Measurements from ENCODE around the gene RNF182. TPM values are rescaled to one million over a fixed set of nuclear protein-coding genes. Genes with fewer than 3 reads are reported as not detected.

RNF182 gene
- total RNA-seq, 2 donors from 2014 or later, result 3.2 TPM; not detected in 1

GRCh38 chr6:14020551-14020950, 95.8 kb downstream of the RNF182 start:
- H3K36me3 ChIP-seq, result no peaks in the 10 kb centered on the region
- DNase-seq (ENCODE audit: low spot score), result no peak
- H3K4me1 ChIP-seq (replicated peaks), result no peaks in the 10 kb centered on the region
- 95% methylated on average over 2 of the region's 2 CpGs for WGBS
- H3K27ac ChIP-seq, result no peak overlapping the region
- H3K4me3 ChIP-seq, result no peak overlapping the region
- H3K27me3 ChIP-seq (replicated peaks; ENCODE audit: insufficient read depth), result no peaks in the 10 kb centered on the region
- TF ChIP-seq POLR2A (IDR thresholded peaks at IDR 0.05) (no peak), POLR2AphosphoS5 (IDR thresholded peaks at IDR 0.05) (no peak), CTCF (IDR thresholded peaks at IDR 0.05) (no peak)
- intact Hi-C loops (cut with DNase I), result no loop called here
- no peaks in the 10 kb centered on the region for H3K9me3 ChIP-seq

GRCh38 chr6:14021449-14021848, 96.7 kb downstream of the RNF182 start:
- Histone ChIP-seq H3K4me1 (replicated peaks) (no peaks in the 10 kb centered on the region), H3K27me3 (replicated peaks; ENCODE audit: insufficient read depth) (no peaks in the 10 kb centered on the region), H3K27ac (no peak overlapping the region), H3K4me3 (no peak overlapping the region), H3K36me3 (no peaks in the 10 kb centered on the region), H3K9me3 (no peaks in the 10 kb centered on the region)
- WGBS, result 46% methylated on average over 4 of the region's 4 CpGs
- intact Hi-C loops (cut with DNase I), result no loop called here
- no peak for TF ChIP-seq CTCF (IDR thresholded peaks at IDR 0.05)
- TF ChIP-seq POLR2A (IDR thresholded peaks at IDR 0.05), result no peak
- no peak for DNase-seq (ENCODE audit: low spot score)

GRCh38 chr6:14022673-14023072, 97.9 kb downstream of the RNF182 start:
- 95% methylated on average over 5 of the region's 5 CpGs for WGBS
- Histone ChIP-seq H3K27ac (no peak overlapping the region), H3K36me3 (no peaks in the 10 kb centered on the region), H3K4me3 (no peak overlapping the region), H3K4me1 (replicated peaks) (no peaks in the 10 kb centered on the region), H3K9me3 (no peaks in the 10 kb centered on the region), H3K27me3 (replicated peaks; ENCODE audit: insufficient read depth) (no peaks in the 10 kb centered on the region)
- no peak for TF ChIP-seq POLR2AphosphoS5 (IDR thresholded peaks at IDR 0.05)
- no peak for TF ChIP-seq CTCF (IDR thresholded peaks at IDR 0.05)
- no peak for TF ChIP-seq POLR2A (IDR thresholded peaks at IDR 0.05)
- intact Hi-C loops (cut with DNase I), result no loop called here
- no peak for DNase-seq (ENCODE audit: low spot score)

- Histone ChIP-seq H3K27me3 (replicated peaks; ENCODE audit: insufficient read depth) (no peaks in the 10 kb centered on the region), H3K9me3 (no peaks in the 10 kb centered on the region), H3K36me3 (no peaks in the 10 kb centered on the region), H3K27ac (no peak overlapping the region), H3K4me1 (replicated peaks) (no peaks in the 10 kb centered on the region), H3K4me3 (no peak overlapping the region)
- WGBS, result 66% methylated on average over 3 of the region's 3 CpGs
- no peak for DNase-seq (ENCODE audit: low spot score)
- TF ChIP-seq CTCF (IDR thresholded peaks at IDR 0.05), result no peak
- intact Hi-C loops (cut with DNase I), result no loop called here
Observed at GRCh38 chr6:14023855-14024254, 99.1 kb downstream of the RNF182 start.

- no peak for TF ChIP-seq POLR2A (IDR thresholded peaks at IDR 0.05)
- TF ChIP-seq POLR2AphosphoS5 (IDR thresholded peaks at IDR 0.05), result no peak
- no peak for TF ChIP-seq CTCF (IDR thresholded peaks at IDR 0.05)
- Histone ChIP-seq H3K36me3 (no peaks in the 10 kb centered on the region), H3K4me3 (no peak overlapping the region), H3K27ac (no peak overlapping the region), H3K27me3 (replicated peaks; ENCODE audit: insufficient read depth) (no peaks in the 10 kb centered on the region), H3K9me3 (no peaks in the 10 kb centered on the region), H3K4me1 (replicated peaks) (no peaks in the 10 kb centered on the region)
- DNase-seq (ENCODE audit: low spot score), result no peak
- intact Hi-C loops (cut with DNase I), result no loop called here
- 84% methylated on average over 8 of the region's 8 CpGs for WGBS
Observed at GRCh38 chr6:14025160-14025559, 100.4 kb downstream of the RNF182 start.

Data from prostate gland (tissue), 2 donors.